NK-92 (cell line): ENCODE measurements around the gene SLC25A10.

ENCODE experiments used
- DNase-seq: peaks from one replicate; lab custom pipeline; 2025; ENCODE audit not compliant: unreplicated experiment; lab: John Stamatoyannopoulos, UW

Gene SLC25A10

DNA sequence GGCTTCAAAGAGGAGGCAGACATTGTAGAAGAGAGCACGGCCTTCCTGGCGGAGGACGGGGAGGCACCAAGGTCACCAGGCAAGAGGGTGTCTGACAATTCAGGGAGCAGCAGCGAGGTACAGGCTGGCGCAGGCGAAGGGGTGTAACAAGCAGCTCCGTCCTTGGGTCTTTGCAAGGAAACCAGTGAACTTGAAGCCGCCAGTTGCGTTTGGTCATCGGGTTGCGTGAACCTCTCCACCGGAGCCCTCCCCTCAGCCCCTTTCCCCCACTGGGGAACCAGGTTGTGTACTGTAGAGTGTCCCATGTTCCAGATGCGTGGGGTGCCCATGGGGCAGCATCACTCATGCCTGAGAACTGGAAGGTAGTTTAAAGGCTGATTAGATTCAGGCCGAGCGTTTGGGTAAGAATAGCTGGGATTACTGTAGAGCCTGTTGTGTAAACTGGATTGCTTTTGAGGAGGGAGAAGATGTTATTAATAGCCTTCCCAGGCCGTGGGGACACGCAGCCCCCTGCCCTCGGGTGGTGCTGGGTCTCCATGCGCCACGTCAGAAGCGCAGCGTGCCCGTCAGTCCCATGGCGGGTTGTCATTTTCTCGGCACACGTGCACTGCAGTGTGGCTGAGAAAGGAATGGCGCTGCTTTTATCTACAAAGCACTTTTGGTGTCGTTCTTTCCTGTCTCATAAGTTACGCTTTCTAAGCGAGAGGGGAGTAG, 6.4 kb upstream of the SLC25A10 start:
- no peak for DNase-seq

DNA sequence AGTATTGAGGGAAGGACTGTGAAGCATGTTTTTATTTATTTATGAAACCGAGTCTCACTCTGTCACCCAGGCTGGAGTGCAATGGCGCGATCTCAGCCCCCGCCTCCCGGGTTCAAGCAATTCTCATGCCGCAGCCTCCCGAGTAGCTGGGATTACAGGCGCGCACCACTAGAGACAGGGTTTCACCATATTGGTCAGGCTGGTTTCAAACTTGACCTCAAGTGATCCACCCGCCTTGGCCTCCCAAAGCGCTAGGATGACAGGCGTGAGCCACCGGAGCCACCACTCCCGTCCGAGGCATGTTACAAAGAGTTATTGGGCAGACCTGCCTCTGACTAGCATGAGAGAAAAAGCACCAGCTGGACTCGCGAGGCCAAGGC, 5.9 kb upstream of the SLC25A10 start:
- no peak for DNase-seq

DNA sequence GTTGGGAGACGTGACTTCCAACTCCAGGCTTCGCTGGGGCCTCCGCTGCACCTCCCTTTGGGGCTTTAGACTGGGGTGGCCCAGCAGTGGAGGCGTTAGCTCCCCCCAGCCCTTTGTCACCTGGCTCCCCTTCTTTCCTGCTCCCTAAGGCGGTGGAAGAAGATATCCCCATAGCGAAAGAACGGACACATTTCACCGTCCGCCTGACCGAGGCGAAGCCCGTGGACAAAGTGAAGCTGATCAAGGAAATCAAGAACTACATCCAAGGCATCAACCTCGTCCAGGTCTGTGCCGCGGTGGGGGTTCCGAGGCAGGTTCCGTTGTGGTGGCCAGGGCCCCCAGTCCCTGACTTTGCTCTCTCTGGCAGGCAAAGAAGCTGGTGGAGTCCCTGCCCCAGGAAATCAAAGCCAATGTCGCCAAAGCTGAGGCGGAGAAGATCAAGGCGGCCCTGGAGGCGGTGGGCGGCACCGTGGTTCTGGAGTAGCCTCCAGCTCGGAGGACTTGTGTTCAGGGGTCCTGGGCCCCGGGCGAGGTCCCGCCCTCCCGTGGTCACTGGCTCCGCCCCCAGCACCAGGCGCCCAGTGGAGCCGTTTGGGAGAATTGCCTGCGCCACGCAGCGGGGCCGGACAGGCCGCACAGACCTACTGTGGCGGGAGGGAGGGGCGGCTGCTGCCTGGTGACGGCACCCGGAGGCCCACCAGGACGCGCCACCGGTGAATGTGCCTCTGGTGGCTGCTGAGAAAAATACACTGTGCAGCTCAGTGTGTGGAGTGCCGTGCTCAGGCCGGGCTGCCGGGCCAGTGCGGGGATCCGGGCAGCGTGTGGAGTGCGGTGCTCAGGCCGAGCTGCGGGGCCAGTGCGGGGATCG, 5.1 kb upstream of the SLC25A10 start:
- no peak for DNase-seq

DNA sequence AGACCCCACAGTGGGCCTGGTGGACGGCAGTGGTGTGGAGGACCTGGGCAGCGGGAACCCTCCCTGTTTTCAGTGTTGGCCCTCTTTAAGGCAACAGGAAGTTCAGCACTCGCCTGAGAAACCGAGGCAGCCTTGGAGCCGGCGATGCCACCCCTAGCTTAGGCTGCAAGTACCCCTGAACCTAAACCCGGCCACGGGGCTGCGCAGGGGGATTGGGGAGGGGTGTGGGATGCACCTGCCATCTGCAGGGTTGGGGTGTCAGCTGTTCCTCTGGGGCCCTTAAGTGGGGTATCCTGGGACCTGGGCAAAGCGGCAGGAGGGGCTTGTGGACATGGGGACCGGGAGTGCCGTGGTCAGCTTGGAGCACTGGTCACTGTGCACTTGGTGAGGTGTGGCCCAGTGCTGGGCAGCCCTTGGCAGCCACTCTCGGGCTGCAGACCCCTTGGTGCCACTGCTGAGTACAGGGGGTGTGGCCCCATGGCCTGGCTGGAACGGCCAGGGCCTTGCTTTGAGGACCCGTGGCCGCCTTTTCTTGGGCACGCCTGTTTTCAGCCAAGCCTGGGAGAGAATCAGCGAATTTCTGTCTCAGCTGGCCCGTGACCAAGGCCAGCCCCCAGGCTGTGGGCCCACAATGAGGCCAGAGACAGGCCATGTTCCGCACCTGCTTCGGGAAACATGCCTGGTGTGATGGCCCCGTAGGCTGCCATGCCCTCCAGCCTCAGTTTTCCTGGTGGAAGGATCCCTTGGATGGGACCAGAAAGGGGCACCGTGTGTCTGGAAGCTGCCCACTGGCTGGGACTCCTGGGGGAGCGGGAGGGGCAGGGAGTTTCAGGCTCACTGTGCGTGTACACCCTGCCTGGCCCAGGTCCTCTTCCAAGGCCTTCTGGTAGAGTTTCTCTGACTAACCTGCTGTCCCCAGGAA, 4.1 kb upstream of the SLC25A10 start:
- no peak for DNase-seq

DNA sequence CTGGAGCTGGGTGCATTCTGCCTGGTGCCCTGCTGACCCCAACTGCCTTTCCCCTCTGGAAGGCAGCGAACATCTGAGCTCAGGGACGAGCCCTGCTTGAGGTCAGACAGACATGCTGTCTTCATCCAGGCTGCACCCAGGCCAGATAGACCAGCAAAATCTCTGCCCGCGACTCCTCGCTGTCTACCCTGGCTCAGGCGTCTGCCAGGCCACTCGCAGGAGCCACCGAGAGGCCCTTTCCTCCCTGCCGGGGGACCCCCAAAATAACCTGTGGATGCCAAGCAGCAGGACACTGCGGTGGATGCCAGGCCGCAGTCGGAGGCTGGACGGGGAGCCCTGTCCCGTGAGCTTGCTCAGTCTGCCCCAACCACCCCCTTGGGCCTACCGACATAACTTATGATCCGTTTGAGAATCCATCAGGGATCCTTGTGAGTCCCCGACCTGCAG, 3.3 kb upstream of the SLC25A10 start:
- no peak for DNase-seq

DNA sequence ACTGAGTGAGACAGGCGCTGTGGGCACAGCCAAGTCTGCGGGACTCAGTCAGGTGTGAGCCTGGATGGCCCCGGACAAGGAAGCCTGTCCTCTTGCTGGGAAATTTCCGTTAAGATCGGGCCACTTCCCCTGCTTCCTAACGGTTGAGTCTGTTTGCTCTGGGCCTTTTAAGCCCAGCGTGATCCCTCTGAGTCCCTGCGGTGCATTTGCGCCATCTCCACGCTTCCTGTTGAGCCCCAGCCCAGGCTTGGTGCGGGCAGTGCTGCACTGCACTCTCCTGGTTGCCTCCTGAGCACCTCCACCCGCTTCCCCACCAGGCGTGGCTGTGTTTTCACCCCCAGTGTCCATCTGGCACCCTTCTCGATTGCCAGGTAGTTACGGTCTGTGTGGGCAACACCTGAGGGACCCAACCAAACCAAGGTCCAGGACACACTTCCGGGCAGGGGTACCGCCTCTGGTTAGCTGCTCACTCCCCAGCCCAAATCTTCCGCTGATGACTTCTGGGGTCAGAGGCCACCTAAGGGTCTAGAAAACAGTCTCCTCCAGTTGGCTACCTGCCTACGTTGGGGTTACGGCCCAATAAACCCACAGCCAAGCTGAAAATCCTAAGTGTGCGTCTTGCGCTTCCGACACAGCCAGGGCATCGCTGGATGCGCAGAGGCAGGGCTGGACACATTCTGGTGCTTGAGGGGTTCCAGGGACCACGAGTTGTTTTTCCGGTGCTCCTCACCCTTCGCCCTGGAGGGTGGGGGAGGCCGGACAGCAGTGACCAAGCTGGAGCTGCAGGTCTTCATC, 1.4 kb upstream of the SLC25A10 start:
- no peak for DNase-seq

DNA sequence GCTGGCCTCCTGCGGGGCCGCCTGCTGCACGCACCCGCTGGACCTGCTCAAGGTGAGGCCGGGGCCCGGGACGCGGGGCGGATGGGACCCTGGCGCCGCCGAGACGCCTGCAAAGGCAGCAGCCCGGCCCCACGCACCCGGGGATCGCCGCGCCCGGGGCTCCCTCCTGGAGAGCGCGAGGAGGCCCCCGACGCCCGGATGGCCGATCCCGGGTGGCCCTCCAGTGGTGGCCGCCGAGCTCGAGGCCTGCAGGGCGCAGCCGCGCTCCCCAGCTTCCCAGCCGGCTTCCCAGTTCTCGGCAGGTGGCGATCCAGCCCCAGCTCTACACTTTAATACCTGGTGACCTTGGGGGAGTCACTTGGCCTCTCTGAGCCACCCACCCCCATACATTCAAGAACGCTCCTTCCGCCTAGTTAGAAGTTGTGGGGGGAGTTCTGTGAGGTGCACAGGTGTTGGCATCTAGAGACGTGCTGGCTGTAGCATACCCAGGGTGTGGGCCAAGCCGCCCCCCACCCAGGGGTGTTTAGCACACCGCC, 452 bp downstream of the SLC25A10 start:
- no peak for DNase-seq

DNA sequence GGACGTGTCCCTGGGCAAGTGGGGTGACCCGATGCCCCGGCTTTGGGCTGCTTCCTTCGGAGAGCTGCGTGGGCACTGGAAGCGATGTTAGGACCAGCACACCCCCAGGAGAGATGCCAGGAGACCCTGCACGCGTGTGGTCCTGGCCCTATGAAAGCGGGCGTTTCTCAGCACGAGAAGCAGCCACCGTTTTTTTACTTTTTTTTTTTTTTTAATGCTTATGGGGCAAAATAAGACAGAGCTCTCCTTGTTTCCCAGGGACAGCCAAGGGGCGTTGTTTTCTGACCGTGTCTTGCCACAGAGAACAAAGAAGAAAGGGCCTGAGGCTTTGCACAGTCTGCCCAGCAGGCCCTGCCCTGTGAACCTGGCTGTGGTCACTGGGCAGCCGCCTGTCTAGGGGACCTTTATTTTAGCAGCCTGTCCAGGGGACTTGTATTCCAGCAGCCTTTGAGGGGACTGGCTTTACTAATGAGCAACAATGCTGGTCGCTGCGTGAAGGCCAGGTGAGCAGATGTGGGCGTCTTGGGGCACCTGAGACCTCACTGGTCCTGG, 996 bp downstream of the SLC25A10 start:
- DNase-seq: no peak

DNA sequence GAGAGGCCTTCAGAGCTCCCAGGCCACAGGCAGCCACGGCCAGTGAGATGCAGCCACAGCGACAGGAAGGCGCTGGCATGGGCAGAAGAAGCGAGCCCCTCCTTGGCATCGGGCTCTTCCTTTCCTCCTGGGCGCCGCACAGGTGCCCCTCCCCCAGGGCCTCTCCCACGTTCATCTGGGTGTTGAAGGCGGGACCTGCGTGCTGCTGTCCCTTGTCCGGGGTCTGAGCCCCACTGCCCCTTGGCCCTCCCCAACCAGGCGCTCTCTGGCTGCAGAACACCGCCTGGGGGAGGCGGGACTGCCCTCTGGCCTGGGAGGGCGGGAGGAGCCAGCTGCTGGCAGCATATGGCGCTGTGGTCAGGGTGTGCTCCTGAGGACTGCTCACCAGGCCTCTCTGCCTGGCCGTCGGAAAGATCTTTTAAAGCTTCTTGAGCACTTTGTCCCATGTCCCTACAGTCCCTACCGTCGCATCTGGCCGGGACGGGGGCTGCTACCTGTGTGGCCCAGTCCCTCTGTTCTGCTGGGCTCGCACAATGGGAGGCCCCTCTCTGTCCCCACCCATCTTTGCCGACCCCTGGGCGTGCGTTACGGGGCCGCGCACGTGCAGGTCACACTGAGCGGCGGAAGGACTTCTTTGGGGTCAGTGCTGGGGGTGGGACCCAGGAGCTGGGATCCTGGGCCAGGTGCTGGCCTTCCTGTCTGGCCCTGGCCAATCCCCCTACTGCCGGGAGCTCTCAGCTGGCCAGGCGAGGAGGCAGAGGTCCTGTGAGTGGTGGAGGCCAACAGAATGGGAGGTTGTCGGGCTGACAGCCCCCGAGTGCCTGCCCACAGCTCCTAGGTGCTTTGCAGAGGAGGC, 1.7 kb downstream of the SLC25A10 start:
- DNase-seq: no peak

DNA sequence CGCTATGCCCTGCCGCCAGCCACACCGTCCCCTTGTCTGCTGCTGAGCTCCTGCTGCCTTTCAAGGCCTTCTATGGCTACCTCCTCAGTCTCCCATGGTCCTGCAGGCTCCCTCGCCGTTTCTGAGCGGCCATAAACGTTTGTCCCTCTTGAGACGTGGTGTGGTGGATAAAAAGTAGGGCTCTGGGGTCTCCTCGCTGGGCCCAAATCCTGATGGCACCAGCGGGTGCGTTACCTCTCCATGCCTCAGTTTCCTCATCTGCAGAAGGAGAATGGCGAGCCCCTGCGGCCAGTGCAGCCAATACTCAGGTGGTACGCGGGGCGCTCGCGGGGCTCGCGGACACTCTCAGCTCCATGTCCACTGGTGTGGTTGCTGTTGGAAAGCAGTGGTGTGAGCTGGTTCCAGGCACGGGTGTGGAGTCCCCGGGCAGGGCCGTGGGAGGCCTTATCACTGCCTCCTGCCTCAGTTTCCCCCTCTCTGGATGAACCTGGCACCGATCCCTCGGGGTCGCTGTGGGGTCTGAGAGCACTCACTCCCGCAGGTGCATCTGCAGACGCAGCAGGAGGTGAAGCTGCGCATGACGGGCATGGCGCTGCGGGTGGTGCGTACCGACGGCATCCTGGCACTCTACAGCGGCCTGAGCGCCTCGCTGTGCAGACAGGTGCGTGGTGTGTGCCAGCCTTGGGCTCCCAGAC, 2.5 kb downstream of the SLC25A10 start:
- no peak for DNase-seq

DNA sequence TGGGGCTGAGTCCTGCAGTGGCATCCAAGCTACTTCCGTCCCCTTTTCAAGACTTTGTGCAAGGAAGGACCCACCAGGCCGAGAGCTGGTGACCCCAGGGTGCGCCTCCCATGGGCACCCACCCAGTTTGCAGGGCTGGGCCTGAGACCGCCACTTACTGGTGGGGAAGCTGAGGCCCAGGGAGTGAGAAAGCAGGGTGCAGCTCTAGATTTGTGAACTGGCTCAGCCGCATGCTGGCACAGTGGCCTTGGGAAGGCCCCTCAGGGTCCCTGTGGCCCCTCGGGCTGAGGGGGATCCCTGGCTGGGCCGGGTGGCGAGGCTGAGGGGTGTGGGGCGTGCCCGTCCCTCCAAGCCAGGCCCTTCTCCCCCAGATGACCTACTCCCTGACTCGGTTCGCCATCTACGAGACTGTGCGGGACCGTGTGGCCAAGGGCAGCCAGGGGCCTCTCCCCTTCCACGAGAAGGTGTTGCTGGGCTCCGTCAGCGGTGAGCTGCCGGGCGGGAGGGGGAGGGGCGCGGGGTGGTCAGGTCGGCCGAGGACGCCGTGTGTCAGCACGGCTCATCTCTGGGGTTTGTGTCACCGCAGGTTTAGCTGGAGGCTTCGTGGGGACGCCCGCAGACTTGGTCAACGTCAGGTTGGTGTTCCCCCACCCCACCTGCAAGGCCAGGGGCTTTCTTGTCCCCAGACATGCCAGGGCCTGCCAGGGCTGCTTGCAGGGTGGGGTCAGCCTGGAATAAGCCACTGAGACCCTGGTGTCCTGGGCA, 3.2 kb downstream of the SLC25A10 start:
- DNase-seq: no peak

DNA sequence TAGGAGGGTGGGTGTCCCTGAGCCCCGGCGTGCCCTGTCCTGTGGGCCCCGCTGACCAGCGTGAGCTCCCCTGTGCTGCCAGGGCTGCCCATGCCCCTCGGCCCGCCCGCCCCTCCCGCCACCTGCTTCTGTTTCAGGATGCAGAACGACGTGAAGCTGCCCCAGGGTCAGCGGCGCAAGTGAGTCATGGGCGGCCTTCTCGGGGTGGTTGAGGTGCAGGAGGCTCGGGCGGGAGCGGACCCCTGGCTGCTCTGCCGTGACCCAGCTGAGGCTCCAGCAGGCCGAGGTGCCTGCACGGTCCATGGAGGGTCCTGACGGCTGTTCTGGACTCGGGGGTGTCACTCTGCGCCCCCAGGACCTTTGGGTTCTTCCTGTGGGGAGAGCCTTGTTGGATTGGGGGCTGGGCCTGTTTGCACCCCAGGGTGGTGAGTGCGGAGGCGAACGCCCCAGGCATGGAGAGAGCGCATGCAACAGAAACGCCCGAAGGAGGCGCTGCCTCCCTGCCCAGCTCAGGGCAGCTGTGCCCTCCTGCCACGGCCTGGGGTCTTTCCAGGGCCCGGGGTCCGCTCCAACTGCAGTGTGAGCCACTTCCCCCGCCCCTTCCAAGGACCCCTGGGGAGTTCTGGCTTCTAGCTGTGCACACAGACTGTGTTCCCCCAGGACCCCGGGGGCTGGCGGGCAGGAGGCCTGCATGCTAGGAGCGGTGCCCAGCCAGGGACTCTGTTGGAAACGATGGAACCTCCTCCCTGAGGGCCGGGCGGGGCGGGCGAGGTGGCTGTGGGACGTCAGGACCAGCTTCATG, 4.0 kb downstream of the SLC25A10 start:
- DNase-seq: no peak

DNA sequence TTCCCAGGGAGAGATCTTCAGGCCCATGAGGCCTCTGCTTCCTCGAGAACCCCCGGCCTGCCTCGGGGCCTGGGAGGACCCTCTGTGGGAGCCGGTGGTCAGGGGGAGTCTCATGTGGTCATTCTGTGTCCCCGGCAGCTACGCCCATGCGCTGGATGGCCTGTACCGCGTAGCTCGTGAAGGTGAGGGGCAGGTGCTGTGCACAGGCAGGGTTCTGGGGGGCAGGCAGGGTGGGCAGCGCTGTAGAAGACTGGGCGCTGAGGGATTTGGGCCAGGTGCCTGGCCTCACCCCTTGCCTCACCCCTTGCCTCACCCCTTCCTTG, 4.6 kb downstream of the SLC25A10 start:
- no peak for DNase-seq

DNA sequence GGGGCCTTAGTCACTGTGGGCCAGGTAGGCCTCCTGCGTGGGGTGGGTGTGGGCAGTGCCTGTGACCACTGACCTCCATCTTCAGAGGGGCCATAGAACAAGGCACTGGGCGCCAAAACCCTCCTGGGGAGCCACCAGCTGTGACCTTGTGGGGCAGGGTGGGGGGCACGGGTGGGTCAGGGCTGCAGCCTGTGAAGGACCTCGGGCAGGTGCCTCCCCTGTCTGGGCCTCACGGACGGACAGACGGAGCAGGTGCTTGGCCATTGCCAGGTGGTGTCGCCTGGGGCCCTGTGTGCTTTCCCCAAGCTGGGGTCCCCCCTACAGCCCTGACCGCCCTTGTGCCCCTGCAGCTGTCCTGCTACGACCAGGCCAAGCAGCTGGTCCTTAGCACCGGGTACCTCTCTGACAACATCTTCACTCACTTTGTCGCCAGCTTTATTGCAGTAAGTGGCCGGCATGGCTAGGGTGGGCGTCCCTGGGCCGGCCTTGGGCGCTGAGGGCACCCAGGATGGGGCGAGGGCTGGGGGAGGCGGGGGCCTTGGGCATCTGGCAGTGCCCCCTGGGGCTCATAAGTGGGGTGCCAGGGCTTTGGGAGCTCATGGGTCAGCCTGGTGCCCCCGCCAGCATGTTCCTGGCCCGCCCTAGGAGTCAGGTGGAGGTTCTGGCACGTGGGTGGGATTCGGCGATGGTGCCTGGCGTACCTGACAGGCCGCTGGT, 5.1 kb downstream of the SLC25A10 start:
- no peak for DNase-seq

DNA sequence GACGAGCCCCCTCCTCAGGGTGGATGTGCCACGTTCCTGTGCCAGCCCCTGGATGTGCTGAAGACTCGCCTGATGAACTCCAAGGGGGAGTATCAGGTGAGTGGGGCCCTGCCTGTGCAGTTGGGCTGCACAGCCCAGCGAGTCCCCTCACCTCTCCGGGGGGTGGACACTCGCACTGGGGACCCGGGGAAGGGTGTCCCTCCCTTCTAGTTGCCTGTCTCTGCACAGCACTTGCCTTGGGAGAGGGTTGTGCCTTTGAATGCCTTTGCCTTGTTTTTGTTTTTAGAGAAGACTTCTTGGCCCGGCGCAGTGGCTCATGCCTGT, 5.6 kb downstream of the SLC25A10 start:
- no peak for DNase-seq

DNA sequence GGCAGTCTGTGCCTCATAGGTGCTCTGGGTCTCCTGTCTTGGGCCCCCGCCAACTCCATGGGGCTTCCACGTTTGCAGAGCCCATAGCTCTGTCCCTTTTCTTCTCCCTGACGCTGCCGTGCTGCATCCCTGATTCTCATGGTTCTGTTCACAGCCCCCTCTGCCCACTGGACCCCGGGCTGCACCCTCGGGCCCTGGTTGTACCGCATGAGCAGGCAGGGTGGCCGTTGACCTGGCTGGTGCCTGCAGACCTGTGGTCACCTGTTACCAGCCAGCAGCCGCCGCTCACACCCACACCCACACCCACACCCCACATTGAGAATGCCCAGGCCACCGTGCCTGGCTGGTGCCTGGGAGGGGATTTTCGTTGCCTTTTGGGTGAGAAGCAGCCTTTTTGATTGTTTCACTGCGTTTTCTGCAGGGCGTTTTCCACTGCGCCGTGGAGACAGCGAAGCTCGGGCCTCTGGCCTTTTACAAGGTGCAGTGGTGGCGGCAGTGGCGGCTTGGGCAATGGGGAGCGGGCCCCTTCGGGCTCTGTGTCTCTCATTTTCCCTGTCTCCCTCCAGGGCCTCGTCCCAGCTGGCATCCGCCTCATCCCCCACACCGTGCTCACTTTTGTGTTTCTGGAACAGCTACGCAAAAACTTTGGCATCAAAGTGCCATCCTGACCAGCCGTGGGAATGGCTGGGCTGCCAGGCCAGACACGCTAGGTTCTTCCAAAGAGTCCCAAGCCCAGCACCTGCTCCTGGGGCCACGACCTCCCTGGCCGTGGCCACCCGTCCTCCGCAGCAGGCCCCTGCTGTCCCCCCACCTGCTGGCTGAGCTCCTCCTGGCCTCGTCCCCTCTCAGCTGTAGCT, 7.6 kb downstream of the SLC25A10 start:
- no peak for DNase-seq
